Measurements from ENCODE around the gene TUBA3D. TPM values are rescaled to one million over a fixed set of nuclear protein-coding genes. Genes with fewer than 3 reads are reported as not detected.
"Not testable (repeated sequence)": the region's sequence is repeated elsewhere in the genome, so short reads cannot be mapped to it uniquely, and the experiment has no call there.

The TUBA3D gene
- total RNA-seq, 1 experiment from 2014 or later, result not detected

- TF ChIP-seq CTCF (conservative IDR thresholded peaks at IDR 0.05), result no peak
- H3K36me3 Mint-ChIP-seq (ENCODE audit: insufficient read depth in 1 of 3, low read depth in 3 of 3), result peaks cover 5 to 29% (median 22%) of the 10 kb centered on the region in 3 experiments; a peak in 6 of 7 replicates
- no peaks in the 10 kb centered on the region for H3K27me3 Mint-ChIP-seq (ENCODE audit: low read depth)
- H3K14ac ChIP-seq (ENCODE audit: insufficient read depth, low read length), result no peak overlapping the region
- H3K56ac ChIP-seq (ENCODE audit: insufficient read length, low read depth, low read length), result no peak overlapping the region
- no peak overlapping the region for H2BK120ac ChIP-seq (ENCODE audit: low read depth, low read length, poor library complexity, severe bottlenecking)
- H3K4ac ChIP-seq (ENCODE audit: low read depth, low read length), result no peak overlapping the region
- no peak overlapping the region for H2BK5ac ChIP-seq (ENCODE audit: insufficient read length, low read length)
- no peak overlapping the region for H2AK5ac ChIP-seq (ENCODE audit: insufficient read length, low read length)
- no peaks in the 10 kb centered on the region for H4K20me1 ChIP-seq (ENCODE audit: control insufficient read depth, insufficient read depth, insufficient read length)
- H3K79me1 ChIP-seq (ENCODE audit: insufficient read depth, low read depth, low read length, poor library complexity, severe bottlenecking), result no peaks in the 10 kb centered on the region
- no peaks in the 10 kb centered on the region for H3K9me3 ChIP-seq (ENCODE audit: control insufficient read depth, low read depth, low read length)
- H3K9ac ChIP-seq (ENCODE audit: extremely low read depth, insufficient read length, low read length), result no peak overlapping the region
- no peak overlapping the region for H3K23ac ChIP-seq (ENCODE audit: insufficient read length, low read depth, low read length)
- H4K8ac ChIP-seq (replicated peaks; ENCODE audit: insufficient read length, low read depth, low read length), result no peak overlapping the region
- H4K91ac ChIP-seq (ENCODE audit: insufficient read length, low read depth, low read length), result no peak overlapping the region
- no peak overlapping the region for H3K27ac ChIP-seq (ENCODE audit: insufficient read length, low read depth, low read length)
- H2BK12ac ChIP-seq (ENCODE audit: insufficient read length, low read depth, low read length), result no peak overlapping the region
- H2AFZ ChIP-seq (ENCODE audit: low read length), result no peak overlapping the region
- H3K9me3 Mint-ChIP-seq, result no peaks in the 10 kb centered on the region
- no peak overlapping the region for H3T11ph ChIP-seq (ENCODE audit: low read length)
- no peak overlapping the region for H3K4me2 ChIP-seq (ENCODE audit: insufficient read depth, insufficient read length, low read length)
- no peaks in the 10 kb centered on the region for H3K27me3 ChIP-seq (ENCODE audit: insufficient read depth, low read length)
- DNase-seq, result no peak
- H3K79me2 ChIP-seq (ENCODE audit: insufficient read depth, low read length), result no peaks in the 10 kb centered on the region
- H3K18ac ChIP-seq (ENCODE audit: insufficient read length, low read depth, low read length), result no peak overlapping the region
- no peak overlapping the region for H4K5ac ChIP-seq (ENCODE audit: insufficient read length, low read depth, low read length)
- WGBS (ENCODE audit: extremely low coverage, insufficient read length, low lambda C conversion rate), result no CpG with 5 or more reads among the region's 15 CpGs
- H2BK20ac ChIP-seq (ENCODE audit: low read depth, low read length, poor library complexity, severe bottlenecking), result no peak overlapping the region
- no peak overlapping the region for H2BK15ac ChIP-seq (ENCODE audit: low read depth, low read length)
- H3K4me3 Mint-ChIP-seq, result no peak overlapping the region
- peaks cover 0 to 4% of the 10 kb centered on the region in 2 experiments; a peak in 2 of 4 replicates for H3K4me1 Mint-ChIP-seq
- no peak overlapping the region for H3K27ac Mint-ChIP-seq
- no peaks in the 10 kb centered on the region for H3K4me1 ChIP-seq (ENCODE audit: insufficient read depth, low read length)
- no peaks in the 10 kb centered on the region for H3K23me2 ChIP-seq (ENCODE audit: insufficient read length, low read depth, low read length, poor library complexity, severe bottlenecking)
Measured at GRCh38 chr2:131519466-131519865, 43.5 kb downstream of the TUBA3D start.

- not testable (repeated sequence) for H3K27ac Mint-ChIP-seq; H4K20me1 ChIP-seq (ENCODE audit: control insufficient read depth, insufficient read depth, insufficient read length)
Measured at GRCh38 chr2:131519871-131520470, 44.1 kb downstream of the TUBA3D start.

More at GRCh38 chr2:131519871-131520470, 44.1 kb downstream of the TUBA3D start:
- not testable (repeated sequence) for H3K18ac ChIP-seq (ENCODE audit: insufficient read length, low read depth, low read length); H3K14ac ChIP-seq (ENCODE audit: insufficient read depth, low read length); DNase-seq; H2BK20ac ChIP-seq (ENCODE audit: low read depth, low read length, poor library complexity, severe bottlenecking); H3K79me1 ChIP-seq (ENCODE audit: insufficient read depth, low read depth, low read length, poor library complexity, severe bottlenecking); H3K79me2 ChIP-seq (ENCODE audit: insufficient read depth, low read length); H4K5ac ChIP-seq (ENCODE audit: insufficient read length, low read depth, low read length); H2BK5ac ChIP-seq (ENCODE audit: insufficient read length, low read length); H3K27ac ChIP-seq (ENCODE audit: insufficient read length, low read depth, low read length); H3K9me3 Mint-ChIP-seq; H2BK12ac ChIP-seq (ENCODE audit: insufficient read length, low read depth, low read length); H2AK5ac ChIP-seq (ENCODE audit: insufficient read length, low read length); H2AFZ ChIP-seq (ENCODE audit: low read length); H3K4me3 Mint-ChIP-seq; H3K27me3 ChIP-seq (ENCODE audit: insufficient read depth, low read length); H4K91ac ChIP-seq (ENCODE audit: insufficient read length, low read depth, low read length); H3K23me2 ChIP-seq (ENCODE audit: insufficient read length, low read depth, low read length, poor library complexity, severe bottlenecking); H4K8ac ChIP-seq (replicated peaks; ENCODE audit: insufficient read length, low read depth, low read length); H3K4me1 ChIP-seq (ENCODE audit: insufficient read depth, low read length); H2BK120ac ChIP-seq (ENCODE audit: low read depth, low read length, poor library complexity, severe bottlenecking); H3K56ac ChIP-seq (ENCODE audit: insufficient read length, low read depth, low read length); H3K23ac ChIP-seq (ENCODE audit: insufficient read length, low read depth, low read length); H3K9me3 ChIP-seq (ENCODE audit: control insufficient read depth, low read depth, low read length); H2BK15ac ChIP-seq (ENCODE audit: low read depth, low read length); H3K9ac ChIP-seq (ENCODE audit: extremely low read depth, insufficient read length, low read length); H3K27me3 Mint-ChIP-seq (ENCODE audit: low read depth); H3K4me2 ChIP-seq (ENCODE audit: insufficient read depth, insufficient read length, low read length); H3K4me1 Mint-ChIP-seq; H3T11ph ChIP-seq (ENCODE audit: low read length); H3K4ac ChIP-seq (ENCODE audit: low read depth, low read length)
- peaks cover 5 to 29% (median 22%) of the 10 kb centered on the region in 3 experiments; a peak in 6 of 7 replicates for H3K36me3 Mint-ChIP-seq (ENCODE audit: insufficient read depth in 1 of 3, low read depth in 3 of 3)
- WGBS (ENCODE audit: extremely low coverage, insufficient read length, low lambda C conversion rate), result no CpG with 5 or more reads among the region's 24 CpGs
